GM23248 (cell line): ENCODE results near the gene MAP3K14.

Experiments used
- EZH2 ChIP-seq: fragments of 200-600 bp; sonication (generic); IDR thresholded peaks from 2 replicates; pipeline ENCODE4 v1.6.1; 2018; ENCODE audit warnings: antibody characterized with exemption, mild to moderate bottlenecking; ENCODE audit not compliant: insufficient read depth, poor library complexity, severe bottlenecking
- EZH2phosphoT487 ChIP-seq: fragments of 200-600 bp; sonication (generic); IDR thresholded peaks from 2 replicates; pipeline ENCODE4 v1.6.1; 2018; ENCODE audit warnings: antibody characterized with exemption, moderate library complexity, mild to moderate bottlenecking, low read depth; ENCODE audit not compliant: insufficient read depth

- no peak for TF ChIP-seq EZH2
- TF ChIP-seq EZH2phosphoT487: no peak
Measured at GRCh38 chr17:45363498-45363897, 46.7 kb upstream of the MAP3K14 start.
